Sigmoid colon (tissue), 4 donors: Measurements from ENCODE around the gene DYNC1LI2.

Experiments
- CTCF ChIP-seq, 4 experiments: fragments of 450-650 bp in 3 of 4; fragments of 200-600 bp in 1 of 4; IDR thresholded peaks; one replicate each; pipeline ENCODE4 v1.5.1; 2016 to 2019; ENCODE audit warnings: antibody characterized with exemption in 4 of 4, mild to moderate bottlenecking in 3 of 4, moderate library complexity in 2 of 4
- EP300 ChIP-seq, 4 donors: sonication (generic); formaldehyde crosslinking; IDR thresholded peaks; one replicate each; pipeline ENCODE4 v1.6.1; 2017; ENCODE audit warnings: antibody characterized with exemption in 4 of 4
- POLR2A ChIP-seq, 2 donors: fragments of 450-650 bp; IDR thresholded peaks; one replicate each; pipeline ENCODE4 v1.6.1; 2016; ENCODE audit warnings: antibody characterized with exemption in 2 of 2, mild to moderate bottlenecking in 2 of 2, moderate library complexity in 2 of 2
- POLR2AphosphoS5 ChIP-seq, 4 donors: sonication (generic); formaldehyde crosslinking; IDR thresholded peaks; one replicate each; pipeline ENCODE4 v1.6.1; 2017; ENCODE audit warnings: antibody characterized with exemption in 4 of 4

DNA sequence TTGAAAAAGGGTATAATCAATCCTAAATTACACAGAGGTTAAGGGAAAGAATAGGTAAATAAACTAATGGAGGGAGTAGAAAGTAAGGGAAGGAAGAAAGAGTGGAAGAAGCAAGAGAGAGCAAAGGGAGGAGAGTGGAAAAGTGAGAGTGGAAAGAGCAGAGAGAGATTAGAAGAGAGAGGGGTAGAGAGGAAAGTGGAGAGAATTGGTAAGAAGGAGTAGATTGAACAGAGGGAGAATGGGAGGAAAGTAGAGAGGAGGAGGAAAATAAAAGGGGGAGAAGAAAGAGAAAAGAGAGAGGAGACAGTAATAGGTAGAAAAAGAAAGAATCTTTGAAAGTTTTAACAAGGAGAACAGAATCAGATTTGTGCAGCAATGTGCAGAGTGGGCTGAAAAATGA, 25.0 kb upstream of the DYNC1LI2 start:
- no peak for TF ChIP-seq POLR2AphosphoS5 (IDR thresholded peaks at IDR 0.05)
- TF ChIP-seq EP300 (IDR thresholded peaks at IDR 0.05): no peak
- no peak for TF ChIP-seq CTCF (IDR thresholded peaks at IDR 0.05)
- TF ChIP-seq POLR2A (IDR thresholded peaks at IDR 0.05): no peak
